CD4-positive, alpha-beta T cell treated with Interleukin-6 at 100 ng/mL for 8 hours (primary cell): ENCODE results near the gene KRTAP10-7.
"Not testable (repeated sequence)": the region's sequence is repeated elsewhere in the genome, so short reads cannot be mapped to it uniquely, and the experiment has no call there.

Source experiments
- DNase-seq: peaks from one replicate; pipeline ENCODE4 v3.0.0-alpha.2; 2020; ENCODE audit warnings: mixed read lengths, low spot score

KRTAP10-7 gene

GRCh38 chr21:44600118-44600978 is at the start of gene KRTAP10-7:
Gene KRTAP10-7, plus strand, starts transcription at chr21:44600597. Its CDS starts 25 bp downstream, at chr21:44600622.
- not testable (repeated sequence) for DNase-seq

GRCh38 chr21:44550807-44551206 is 49.6 kb upstream of the KRTAP10-7 start:
- DNase-seq, result no peak

- no peak for DNase-seq
Measured at GRCh38 chr21:44551340-44551961, 48.9 kb upstream of the KRTAP10-7 start, which contains the start of gene KRTAP10-2. Gene KRTAP10-2, minus strand, starts transcription at chr21:44551505. Its CDS starts 47 bp downstream, at chr21:44551458.

GRCh38 chr21:44552136-44552535 is 48.3 kb upstream of the KRTAP10-7 start:
- no peak for DNase-seq

GRCh38 chr21:44552681-44553080 is 47.7 kb upstream of the KRTAP10-7 start:
- no peak for DNase-seq

- no peak for DNase-seq
Measured at GRCh38 chr21:44555200-44555875, 45.1 kb upstream of the KRTAP10-7 start.

- no peak for DNase-seq
Measured at GRCh38 chr21:44556879-44557278, 43.5 kb upstream of the KRTAP10-7 start.

- no peak for DNase-seq
Measured at GRCh38 chr21:44557491-44558328, 42.7 kb upstream of the KRTAP10-7 start.

- not testable (repeated sequence) for DNase-seq
Measured at GRCh38 chr21:44558329-44558675, 42.1 kb upstream of the KRTAP10-7 start.

- DNase-seq, result no peak
Measured at GRCh38 chr21:44558695-44559094, 41.7 kb upstream of the KRTAP10-7 start, which contains the start of gene KRTAP10-3. Gene KRTAP10-3, minus strand, starts transcription at chr21:44558795. Its CDS starts 80 bp downstream, at chr21:44558715.

- no peak for DNase-seq
Measured at GRCh38 chr21:44564099-44564498, 36.3 kb upstream of the KRTAP10-7 start.

- DNase-seq, result no peak
Measured at GRCh38 chr21:44564886-44565598, 35.4 kb upstream of the KRTAP10-7 start.

- DNase-seq, result no peak
Measured at GRCh38 chr21:44566403-44566802, 34.0 kb upstream of the KRTAP10-7 start.

GRCh38 chr21:44567481-44568171 is 32.8 kb upstream of the KRTAP10-7 start:
- DNase-seq, result no peak

GRCh38 chr21:44568261-44568660 is 32.1 kb upstream of the KRTAP10-7 start:
- DNase-seq, result no peak

- no peak for DNase-seq
Measured at GRCh38 chr21:44568667-44569556, 31.5 kb upstream of the KRTAP10-7 start.

GRCh38 chr21:44569861-44570517 is 30.4 kb upstream of the KRTAP10-7 start:
- DNase-seq, result no peak

- DNase-seq, result no peak
Measured at GRCh38 chr21:44571296-44571695, 29.1 kb upstream of the KRTAP10-7 start.
